Left kidney (tissue), 2 donors: ENCODE results near the gene THAP7. TPM values are rescaled to one million over a fixed set of nuclear protein-coding genes. Genes with fewer than 3 reads are reported as not detected.
"Not testable (repeated sequence)": the region's sequence is repeated elsewhere in the genome, so short reads cannot be mapped to it uniquely, and the experiment has no call there.

ENCODE experiments used
- DNase-seq: peaks from one replicate; pipeline ENCODE4 v3.0.0-alpha.2; 2013
- polyA plus RNA-seq: library from polyadenylated mRNA; unstranded; fragments of 120-200 nt; gene quantifications from one replicate; pipeline ENCODE4 v1.2.1, GENCODE V29; 2013; ENCODE audit not compliant: insufficient read length

Gene THAP7
- polyA plus RNA-seq, 1 donor, result 14.1 TPM

DNA sequence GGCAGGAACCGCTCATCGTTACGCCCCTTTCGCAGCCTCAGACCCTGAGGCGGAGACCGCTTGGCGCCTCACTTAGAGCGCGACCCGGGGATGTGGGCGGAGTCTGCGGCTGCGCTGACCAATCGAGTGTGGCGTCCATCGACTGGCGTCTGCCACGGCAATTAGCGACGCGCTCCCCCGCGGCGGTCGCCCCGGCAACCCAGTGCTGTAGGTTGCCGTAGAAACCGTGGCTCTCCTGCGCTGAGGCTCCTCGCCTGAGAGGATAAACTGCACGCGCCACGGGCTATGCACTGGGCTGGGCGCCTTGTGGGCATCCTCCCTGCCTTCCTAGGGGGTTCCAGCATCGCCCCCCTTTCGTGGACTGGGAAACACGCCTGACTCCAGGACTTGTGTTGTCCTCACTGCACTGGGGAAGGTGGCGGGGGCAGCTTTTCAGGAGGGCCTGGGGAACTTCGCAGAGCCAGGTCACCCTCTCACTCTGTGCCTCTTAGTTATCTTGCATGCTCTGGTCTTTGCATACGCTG is 12.3 kb upstream of the THAP7 start:
- peak; percentile 93 for DNase-seq

GRCh38 chr22:21013657-21014201 is 11.8 kb upstream of the THAP7 start:
- DNase-seq, result no peak

GRCh38 chr22:21012446-21013407 is 10.8 kb upstream of the THAP7 start:
- no peak for DNase-seq

DNA sequence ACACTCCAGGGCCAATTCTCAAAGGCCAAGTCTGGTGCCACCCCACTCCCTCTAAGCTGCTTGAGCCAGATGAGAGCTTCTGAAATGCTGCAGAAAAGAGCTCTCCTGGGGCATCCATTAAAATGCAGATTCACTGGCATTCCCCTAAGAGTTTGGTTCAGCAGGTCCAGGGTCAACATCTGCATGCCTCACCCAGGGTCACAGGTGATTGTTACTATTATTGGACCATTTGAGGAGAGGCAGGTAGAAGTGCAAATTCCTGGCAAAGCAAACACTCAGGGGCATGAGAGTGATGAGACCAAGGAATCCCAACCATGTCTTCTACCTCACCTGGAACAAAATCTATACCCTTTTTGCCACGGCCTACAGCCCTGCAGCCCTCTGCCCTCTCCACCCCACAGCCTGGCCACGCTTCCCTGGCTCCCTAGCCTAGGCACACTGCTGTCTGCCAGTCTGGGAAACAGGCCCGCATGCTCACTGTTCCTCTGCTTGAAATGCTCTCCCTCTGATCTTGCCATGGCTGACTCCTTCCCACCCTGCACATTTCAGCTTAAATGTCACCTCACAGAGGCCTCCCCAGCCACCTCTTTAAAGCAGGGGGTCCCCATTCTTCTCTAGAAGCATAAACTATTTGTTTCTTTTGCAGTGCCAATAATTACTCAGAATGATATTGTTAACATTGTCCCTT is 8.7 kb upstream of the THAP7 start:
- no peak for DNase-seq

- peak; percentile 82 for DNase-seq
Observed at GRCh38 chr22:21009638-21010425, 7.9 kb upstream of the THAP7 start.

DNA sequence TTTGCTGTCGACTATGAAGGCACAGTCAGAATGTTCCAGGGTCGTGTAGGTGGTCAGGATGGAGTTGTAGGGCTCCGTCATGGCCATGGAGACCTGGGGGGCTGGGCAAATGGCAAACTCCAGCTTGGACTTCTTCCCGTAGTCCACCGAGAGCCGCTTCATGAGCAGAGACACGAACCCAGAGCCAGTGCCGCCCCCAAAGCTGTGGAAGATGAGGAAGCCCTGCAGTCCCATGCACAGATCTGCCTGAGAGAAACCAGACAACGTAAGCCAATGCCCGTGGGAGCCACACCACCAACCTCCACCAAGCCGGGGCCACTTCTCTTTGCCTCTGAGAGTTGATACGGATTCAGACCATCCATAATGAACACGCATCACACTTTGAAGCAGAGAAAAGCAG is 7.3 kb upstream of the THAP7 start:
- DNase-seq, result not testable (repeated sequence)

- DNase-seq, result no peak
Observed at GRCh38 chr22:21003782-21004181, 1.9 kb upstream of the THAP7 start.

DNA sequence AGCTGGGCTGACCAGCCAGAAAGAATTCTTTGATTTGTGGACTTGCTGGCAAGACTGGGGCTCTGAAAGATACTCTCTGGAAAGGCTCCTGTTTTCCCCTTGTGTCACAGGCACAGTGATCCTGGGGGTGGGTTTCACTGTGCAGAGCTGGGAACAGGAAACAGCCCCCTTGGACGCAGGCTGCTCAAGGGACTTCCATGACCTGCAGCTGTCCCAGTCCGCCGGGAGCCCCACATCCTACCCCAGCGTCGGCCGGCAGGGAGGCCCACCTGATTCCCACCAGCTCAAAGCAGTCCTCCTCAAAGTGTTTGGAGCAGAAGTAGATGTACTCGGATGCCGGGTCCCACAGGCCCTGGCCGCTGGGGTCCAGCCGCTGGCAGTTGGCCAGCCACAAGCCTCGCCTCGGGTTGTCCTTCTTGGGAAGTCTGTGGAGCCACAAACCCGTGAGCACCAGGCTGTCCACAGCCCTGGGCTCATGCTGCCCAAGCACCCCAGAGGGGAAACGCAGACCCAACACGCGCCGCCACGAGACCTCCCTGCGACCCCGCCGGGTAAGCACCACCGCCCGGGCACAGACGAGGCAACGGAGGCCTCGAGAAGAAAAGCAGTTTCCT is 824 bp downstream of the THAP7 start:
- no peak for DNase-seq

DNA sequence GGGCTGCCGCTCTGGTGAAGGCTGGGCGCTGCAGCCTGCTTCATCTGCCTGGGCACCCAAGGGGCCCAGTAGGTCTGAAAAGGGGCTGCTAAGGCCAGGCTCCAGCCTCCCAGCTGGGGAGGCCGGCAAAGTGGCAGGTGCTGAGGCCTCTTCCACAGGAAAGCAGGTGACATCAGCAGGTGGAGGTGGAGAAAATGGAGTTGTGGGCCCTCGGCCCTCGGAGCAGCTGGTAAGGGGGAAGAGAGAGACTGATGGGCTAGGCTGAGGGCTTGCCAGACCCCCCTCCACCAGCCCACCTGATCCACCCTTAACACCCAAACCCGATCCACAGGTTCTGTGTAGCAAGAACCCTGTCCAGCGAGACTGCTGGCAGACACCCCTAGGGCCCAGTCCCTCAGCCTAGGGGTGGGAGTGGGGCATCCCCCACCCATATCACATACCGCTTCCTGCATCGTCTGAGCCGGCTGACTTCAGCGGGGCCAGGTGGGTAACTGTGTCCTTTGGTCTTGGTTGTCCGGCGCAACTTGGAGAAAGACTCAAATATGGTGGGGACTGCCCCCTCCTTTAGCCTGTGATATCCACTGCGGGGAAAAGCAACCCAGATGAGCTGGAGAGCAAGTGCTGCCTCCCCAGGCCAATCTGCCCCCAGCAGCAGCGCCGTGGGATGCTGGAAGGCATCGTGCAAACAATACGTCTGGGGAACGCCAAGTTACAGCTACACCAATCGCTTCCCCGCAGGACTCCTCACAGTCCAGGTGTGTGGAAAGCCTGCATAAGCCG is 1.5 kb downstream of the THAP7 start:
- DNase-seq, result no peak

DNA sequence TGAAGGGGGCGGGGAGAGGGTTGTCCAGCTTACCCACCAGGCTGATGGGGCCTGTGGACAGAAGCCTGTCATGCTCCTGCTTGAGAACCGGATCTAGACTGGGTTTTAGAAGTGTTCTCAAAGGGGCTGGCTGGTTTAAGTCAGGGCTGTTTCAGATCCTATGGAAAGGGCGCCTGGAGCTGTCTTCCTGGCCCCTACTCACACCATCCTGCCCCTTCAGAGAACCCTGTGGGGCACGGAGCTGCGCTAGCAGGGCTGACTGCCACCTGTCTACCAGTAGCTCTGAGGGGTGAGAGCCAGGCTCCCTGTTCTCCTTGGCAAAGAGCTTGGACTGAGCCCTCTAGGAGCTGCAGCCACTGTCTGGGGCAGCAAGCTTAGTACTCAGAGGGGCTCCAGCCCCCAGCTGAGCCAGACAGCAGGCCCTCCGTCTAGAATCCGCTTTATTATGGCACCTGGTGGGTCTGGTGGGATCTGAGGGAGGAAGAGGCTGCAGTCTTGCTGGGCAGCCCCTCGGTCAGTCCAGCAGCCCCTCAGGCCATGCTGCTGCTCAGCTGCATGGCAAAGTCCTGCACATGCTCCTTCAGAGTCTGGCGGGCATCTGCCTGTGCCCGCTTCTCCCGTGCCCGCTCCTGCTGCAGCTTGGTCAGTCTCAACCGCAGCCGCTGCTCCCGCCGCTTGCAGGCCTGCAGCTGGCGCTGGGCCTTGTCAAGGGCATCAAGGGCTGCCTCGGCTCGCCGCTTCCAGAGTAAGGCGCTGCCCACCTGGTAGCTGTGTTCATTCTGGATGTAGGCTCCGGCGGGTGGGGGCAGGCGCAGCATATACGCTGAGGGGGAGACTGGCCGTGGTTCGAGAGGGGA is 2.3 kb downstream of the THAP7 start:
- no peak for DNase-seq

- no peak for DNase-seq
Observed at GRCh38 chr22:20998411-20999336, 3.2 kb downstream of the THAP7 start.

DNA sequence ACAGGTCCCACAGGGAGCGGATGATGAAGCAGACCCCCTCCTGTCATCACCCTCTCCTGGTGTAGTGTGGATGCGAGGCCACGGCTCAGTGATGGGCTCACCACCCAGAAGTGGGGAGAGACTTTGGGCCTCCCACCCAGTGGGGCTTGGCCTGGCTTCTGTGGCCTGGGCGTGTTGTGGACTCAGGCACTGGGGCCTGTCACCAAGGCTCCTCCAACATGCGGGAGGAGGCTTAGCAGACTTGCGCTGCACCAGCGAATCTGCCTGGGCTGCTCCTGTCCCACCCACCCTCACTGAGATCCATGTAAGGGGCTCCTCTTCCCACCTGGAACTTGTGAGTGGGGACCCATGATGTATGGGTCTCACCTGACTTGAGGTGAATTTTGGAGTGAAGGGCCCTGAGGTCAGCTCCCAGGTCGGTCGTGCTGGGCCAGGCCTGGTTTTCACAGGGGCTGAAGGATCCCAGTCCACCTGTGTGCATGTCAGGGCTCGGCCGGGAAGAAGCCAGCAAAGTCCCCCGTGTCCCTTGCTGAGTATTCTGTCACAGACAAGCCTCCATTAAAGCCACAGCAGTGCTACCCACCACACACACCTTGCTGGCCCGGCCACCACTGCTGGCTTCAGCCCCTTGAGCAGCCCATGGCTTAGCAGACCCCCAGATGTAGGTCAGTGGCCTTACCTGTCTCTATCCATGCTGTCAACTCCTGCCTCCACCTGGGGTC is 4.2 kb downstream of the THAP7 start:
- DNase-seq, result no peak

DNA sequence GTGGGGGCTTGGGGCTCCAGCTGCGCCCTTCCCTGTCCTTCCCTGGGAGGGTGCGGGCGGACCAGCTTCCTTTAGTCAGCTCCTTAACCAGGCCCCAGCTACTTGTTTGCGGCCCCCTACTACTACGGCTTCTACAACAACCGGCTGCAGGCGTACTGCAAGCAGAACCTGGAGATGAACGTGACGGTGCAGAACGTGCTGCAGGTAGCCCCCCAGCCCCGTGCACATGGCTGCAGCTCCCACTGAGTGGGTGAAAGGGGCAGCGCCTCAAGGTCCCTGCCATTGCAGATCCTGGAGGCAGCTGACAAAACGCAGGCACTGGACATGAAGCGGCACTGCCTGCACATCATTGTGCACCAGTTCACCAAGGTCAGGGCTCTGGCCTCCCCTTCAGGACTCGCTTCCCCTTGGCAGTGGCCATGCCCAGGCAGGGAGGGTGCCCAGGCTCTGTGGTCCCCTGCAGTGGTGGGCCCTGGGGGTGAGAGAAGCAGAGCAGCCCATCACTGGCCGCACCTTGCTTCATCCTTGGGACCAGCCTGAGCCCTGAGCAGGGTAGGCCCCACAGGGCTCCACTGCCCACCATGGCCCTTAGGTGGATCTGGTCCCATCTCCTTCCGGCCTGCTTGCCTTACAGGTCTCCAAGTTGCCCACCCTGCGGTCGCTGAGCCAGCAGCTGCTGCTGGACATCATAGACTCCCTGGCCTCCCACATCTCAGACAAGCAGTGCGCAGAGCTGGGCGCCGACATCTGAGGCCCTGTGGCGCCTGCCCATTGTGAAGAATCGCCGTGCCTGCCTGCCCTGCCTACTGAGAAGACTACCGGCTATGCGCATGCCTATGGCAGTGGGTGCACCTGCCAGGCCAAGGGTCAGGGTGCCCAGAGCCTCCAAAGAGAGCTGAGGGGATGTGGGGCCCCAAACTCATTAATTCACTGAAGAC is 5.1 kb downstream of the THAP7 start:
- DNase-seq, result no peak

DNA sequence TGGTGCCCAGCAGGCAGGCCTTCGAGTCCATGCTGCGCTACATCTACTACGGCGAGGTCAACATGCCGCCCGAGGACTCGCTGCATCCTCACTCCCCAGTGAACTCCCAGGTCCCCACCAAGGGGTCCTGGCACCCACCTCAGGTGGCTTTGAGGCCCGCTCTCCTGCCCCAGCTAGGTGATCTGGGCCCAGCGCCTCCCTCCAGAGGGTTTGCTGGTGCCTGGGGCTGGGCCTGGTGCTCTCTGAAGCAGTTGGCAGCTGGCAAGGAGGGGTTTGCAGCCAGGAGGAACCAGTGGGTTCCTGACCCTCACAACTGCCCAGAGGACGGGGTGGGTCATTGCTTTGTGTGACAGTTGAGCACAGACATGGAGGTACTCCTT is 5.9 kb downstream of the THAP7 start:
- DNase-seq, result no peak

DNA sequence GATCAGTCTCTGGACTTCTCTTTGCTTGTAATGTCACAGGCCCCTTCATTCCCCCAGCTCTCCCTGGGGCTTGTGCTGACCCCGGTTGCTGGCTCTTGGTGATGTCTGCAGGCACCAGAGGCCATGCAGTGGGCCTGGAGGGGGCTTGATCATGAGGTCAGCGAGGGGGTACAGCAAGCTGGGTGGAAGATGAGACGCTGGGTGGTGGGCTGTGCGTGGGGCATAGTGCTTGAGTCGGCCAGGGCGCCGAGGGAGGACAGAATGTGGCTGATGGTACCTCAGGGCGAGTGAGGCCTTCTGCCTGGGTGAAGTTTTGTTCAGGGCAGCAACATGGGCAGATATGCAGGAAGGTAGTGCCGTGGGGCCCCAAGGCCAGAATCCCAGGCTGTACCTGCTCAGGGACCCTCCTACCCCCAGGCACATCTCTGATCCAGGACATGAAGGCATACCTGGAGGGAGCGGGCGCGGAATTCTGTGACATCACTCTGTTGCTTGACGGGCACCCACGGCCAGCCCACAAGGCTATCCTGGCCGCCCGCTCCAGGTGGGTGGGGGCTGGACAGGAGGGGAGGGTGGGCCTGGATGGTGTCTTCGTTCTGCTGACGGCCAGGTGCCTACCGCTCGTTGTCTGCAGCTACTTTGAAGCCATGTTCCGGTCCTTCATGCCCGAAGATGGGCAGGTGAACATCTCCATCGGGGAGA is 6.4 kb downstream of the THAP7 start:
- no peak for DNase-seq

GRCh38 chr22:20994902-20995241 is 7.0 kb downstream of the THAP7 start:
- no peak for DNase-seq
